ENCODE measurements around the gene GPX5.
"Not testable (repeated sequence)": the region's sequence is repeated elsewhere in the genome, so short reads cannot be mapped to it uniquely, and the experiment has no call there.

GPX5 gene, protein sequence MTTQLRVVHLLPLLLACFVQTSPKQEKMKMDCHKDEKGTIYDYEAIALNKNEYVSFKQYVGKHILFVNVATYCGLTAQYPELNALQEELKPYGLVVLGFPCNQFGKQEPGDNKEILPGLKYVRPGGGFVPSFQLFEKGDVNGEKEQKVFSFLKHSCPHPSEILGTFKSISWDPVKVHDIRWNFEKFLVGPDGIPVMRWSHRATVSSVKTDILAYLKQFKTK

DNA sequence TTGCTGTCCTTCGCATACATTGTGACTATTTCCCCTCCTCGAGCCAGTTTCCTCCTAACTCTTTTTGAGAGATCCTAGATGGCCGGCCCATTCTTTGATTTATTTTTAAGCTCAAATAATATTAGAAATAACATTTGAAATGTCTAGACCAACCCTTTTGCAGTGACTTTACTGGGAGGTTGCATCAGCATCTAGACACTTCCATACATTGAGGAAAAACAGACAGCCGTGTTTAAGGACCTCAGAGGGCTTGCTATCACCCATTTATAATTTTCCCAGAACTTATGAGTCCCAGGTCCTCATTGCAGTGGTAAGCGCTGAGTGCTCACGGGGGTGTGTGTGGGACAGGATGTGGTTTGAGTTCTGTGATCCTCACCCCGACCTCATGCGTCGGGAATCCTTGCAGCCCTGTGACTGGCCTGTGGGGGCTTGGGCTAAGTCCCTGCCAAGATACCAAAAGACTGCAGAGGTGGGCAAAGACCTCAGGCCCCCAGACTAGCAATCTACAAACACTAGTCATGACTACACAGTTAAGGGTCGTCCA, at the start of gene GPX5:
Gene GPX5, plus strand, starts transcription at position 386 of the 544 bp plus-strand sequence. Its CDS starts 133 bp downstream, at position 519.
- DNase-seq (ENCODE audit: low spot score), result no peak

DNA sequence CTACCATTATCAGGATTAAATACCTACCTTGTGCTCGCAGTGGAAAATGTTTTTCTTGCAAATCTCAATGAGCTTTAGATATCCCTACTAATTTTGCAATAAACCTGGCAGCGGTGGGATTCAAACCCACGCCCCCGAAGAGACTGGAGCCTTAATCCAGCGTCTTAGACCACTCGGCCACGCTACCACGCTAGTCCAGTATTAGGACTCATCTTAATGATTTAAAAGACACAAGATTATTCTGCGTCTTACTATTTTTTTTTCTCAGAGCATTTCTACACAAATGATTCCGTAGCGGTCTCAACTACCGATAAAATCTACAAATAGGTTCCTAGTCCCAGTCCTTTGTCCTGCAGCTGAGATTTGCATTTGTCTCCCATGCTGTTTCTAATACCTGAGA, 47.2 kb upstream of the GPX5 start:
- DNase-seq (ENCODE audit: low spot score), result no peak

DNA sequence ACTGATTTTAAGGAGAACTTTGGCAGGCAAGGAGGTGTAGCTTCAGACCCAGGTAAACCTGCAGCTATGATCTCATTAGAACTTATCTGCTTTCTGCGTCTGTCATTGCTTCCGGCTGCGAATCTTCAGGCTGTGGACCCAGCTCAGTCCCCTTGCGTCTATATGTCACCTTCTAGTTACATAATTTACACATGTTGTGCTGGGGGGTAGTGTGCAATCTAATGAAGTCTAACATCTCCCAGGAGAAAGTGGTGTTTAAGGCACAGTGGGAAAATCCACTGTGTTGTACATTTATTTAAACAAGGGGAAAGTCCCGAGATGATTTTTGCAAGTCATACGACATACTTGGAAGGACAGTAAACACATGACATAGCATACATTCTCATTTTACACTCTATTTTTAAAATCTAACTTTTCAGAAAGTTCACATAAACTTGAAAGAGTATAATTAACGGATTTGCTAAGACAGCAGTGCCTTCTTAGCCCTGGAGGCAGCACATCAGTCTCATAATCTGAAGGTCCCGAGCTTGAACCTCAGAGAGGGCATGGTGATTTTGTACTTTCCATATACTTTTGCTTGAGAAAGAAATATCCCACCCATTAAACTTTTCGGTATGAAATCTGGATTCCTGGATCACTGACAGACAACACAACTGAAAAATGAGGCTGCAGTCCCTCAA, 45.3 kb upstream of the GPX5 start:
- DNase-seq (ENCODE audit: low spot score), result no peak

GRCh38 chr6:28485482-28485881, 40.2 kb upstream of the GPX5 start:
- no peak for DNase-seq (ENCODE audit: low spot score)

- no peak for DNase-seq (ENCODE audit: low spot score)
Measured at GRCh38 chr6:28486533-28486932, 39.1 kb upstream of the GPX5 start.

DNA sequence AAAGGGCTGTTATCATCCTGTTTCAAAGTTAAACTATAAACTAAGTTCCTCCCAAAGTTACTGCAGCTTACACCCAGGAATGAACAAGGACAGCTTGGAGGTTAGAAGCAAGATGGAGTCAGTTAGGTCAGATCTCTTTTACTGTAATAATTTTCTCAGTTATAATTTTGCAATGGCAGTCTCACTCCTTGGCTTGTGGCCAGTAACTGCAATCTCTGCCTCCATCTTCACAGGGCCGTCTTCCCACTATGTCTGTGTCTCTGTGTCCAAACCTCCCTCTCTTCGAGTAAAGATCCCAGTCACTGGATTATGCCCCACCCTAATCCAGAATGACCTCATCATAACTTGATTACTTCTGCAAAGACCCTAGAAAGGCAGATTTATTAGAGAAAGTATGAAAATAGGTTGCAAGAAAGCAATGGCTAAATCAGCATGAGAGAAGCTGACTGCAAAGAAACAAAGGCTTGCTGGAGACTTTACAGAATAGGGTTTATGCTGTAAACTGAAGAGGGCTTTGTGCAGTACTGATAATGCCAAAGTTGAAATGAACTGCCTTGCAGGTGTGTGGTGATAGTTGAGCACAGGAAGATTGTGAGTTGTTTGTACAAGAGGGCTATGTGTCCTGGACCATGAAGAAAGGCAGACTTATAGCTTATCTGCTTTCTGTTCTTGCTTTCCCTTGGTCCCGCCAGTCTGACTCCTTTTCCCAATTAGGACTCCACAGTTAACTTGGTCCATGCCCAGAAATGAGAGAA, 38.5 kb upstream of the GPX5 start:
- DNase-seq (ENCODE audit: low spot score), result no peak

GRCh38 chr6:28488916-28489365, 36.7 kb upstream of the GPX5 start:
- peak; percentile 80 for DNase-seq (ENCODE audit: low spot score)

DNA sequence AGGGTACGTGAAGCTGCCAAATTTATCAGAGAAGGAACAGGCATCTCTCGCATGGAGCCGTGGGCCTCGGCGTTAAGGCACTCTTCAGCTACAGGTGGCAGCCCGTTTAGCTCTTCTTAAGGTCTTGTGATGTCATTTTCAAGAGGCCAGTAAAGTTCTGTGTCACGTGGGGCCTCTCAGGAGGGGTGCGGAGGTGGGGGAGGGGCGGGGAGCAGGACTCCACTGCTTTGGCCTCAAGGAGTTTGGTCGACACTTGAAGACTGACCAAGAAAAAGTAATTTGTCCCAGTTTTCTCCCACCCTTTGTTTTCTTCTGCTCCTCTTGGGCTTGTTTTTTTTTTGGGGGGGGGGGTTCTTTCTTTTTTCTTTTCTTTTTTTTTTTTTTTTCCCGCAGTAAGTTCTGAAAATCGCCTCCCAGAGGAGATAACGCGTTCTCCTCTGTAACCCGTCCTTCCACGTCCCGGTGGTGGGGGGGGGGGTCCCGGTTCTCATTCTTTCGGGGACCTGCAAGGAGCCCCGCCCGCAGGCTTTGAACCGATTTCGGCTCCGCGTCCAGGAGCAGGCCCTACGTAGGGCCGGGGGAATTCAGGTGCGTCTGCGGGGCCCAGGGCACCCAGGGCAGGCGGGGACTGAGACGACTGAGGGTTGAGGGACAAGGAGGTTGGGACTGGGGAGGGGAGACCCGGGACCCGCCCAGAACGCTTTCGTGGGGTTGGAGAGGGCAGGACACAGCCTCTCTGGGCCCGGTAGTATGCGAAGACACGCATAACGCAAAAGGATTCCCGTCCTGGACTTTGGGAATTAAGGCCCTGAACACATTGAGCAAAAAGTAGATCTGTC, 36.1 kb upstream of the GPX5 start:
- DNase-seq (ENCODE audit: low spot score), result peak; percentile 67

- no peak for DNase-seq (ENCODE audit: low spot score)
Measured at GRCh38 chr6:28490205-28490890, 35.3 kb upstream of the GPX5 start.

GRCh38 chr6:28491984-28492317, 33.7 kb upstream of the GPX5 start:
- DNase-seq (ENCODE audit: low spot score), result no peak

DNA sequence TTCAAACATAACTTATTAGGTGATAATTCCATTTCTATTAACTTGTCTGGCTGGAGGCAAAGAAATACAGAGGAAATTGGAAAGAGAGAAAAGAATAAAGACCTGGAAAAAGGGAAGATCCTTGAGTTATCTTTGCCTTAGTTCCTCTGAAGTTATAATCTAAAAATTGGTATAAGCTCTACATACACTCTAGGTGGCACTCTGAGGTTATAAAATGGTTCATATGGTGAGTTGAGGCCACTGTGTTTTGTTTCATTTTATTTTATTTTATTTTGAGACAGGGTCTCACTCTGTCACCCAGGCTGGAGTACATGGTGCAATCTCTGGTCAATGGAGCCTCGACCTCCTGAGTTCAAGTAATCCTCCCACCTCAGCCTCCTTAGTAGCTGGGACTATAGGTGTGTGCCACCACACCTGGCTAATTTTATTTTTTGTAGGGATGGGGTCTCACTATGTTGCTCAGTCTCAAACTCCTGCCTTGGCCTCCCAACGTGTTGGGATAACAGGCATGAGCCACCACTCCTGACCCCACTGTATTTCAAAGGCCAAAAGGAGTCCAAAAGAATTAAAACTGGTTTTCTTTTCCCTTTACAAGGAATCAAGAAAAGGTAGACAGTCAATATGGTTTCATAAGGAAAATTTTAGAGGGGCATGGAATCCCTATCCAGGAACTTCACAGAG, 29.4 kb upstream of the GPX5 start:
- DNase-seq (ENCODE audit: low spot score), result no peak

DNA sequence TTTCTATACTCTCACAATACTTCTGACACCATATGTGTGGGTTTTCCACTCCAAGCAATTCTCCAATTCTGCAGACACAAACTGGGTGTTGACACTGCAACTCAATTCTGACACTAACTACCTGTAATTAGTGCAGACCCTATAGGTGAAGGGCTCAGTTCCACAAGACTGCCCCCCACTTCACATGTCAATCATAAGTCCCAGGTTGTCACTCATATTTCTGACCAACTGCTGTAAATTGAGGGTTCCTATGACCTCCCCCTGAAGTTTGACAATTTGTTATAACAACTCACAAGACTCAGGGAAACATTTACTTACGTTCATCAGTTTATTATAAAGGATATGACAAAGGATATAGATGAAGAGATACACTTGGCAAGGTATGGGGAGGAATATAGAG, 28.4 kb upstream of the GPX5 start:
- DNase-seq (ENCODE audit: low spot score), result no peak

GRCh38 chr6:28497893-28498292, 27.8 kb upstream of the GPX5 start:
- no peak for DNase-seq (ENCODE audit: low spot score)

DNA sequence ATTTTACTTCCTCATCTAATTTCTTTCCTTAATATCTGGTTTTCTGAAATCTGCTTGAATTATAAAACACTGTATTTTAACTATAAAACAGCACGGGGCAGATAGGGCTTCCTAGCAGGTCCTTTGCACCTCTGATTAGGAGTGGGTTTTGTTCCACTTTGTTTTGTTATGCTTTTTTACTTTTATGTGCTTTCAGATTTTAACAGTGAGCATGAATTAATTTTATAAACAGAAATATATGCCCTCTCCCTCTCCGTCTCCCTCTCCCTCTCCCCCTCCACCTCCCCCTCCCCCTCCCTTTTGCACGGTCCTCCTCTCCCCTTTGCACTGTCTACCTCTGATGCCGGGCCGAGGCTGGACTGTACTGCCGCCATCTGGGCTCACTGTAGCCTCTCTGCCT, 24.4 kb upstream of the GPX5 start:
- DNase-seq (ENCODE audit: low spot score), result no peak

- not testable (repeated sequence) for DNase-seq (ENCODE audit: low spot score)
Measured at GRCh38 chr6:28502136-28502535, 23.5 kb upstream of the GPX5 start.

- DNase-seq (ENCODE audit: low spot score), result not testable (repeated sequence)
Measured at GRCh38 chr6:28502709-28503305, 22.9 kb upstream of the GPX5 start.

DNA sequence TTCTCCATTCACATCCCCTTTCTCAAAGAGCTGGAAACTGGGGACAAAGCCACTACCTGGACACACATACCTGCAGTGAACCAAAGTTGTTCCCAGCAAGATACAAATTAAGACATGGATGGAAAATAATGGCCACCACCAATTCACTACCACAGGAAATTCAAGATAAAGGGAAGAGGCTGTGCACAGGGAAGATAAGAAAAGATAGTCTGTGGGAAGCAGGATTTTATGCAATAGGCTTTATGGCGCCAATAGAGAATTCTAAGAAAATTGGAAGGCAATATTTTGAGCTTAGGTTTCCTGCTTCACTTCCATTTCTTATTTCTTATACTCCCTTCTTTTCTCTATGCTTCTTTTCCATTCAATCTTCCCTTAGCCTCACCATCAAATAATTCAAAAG, 19.9 kb upstream of the GPX5 start:
- no peak for DNase-seq (ENCODE audit: low spot score)

DNA sequence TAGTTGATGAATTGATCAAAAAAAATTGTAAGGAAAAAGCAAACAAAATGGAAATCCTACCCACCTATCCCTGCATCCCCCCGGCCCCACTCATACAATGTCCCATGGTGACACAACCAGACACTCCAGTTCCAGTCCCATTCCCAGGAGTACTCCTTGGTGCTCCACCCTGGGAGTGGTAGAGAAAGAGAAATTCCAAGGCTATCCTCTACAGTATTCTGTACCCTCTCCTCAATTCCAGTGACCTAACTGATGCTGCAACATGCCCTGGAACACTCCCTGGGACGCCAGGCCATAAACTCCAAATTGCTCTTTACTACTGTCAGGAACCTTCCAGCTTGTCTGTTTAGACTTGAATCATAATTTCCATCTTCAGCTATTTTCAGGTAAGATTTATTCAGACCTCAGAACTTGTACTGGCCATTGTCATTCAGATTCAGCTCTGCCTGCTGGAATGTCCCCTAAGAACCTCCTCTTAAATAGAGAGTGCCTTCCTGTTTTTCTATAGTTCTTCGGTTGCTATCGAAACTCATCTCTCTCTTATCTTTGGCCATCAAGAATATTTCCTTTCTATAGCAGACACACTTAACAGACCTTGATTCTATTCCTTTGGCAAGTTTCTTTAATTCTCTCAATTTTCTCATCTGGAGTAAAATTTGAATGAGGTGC, 18.7 kb upstream of the GPX5 start:
- DNase-seq (ENCODE audit: low spot score), result no peak

GRCh38 chr6:28511628-28512300, 13.9 kb upstream of the GPX5 start:
- DNase-seq (ENCODE audit: low spot score), result no peak
